ENCODE data around the gene BMERB1. TPM values are rescaled to one million over a fixed set of nuclear protein-coding genes. Genes with fewer than 3 reads are reported as not detected.
"Not testable (repeated sequence)": the region's sequence is repeated elsewhere in the genome, so short reads cannot be mapped to it uniquely, and the experiment has no call there.

Gene BMERB1
- total and polyA plus RNA-seq, 4 donors, result 5.6 to 33.3 (median 9.0) TPM

GRCh38 chr16:15566095-15566494 lies 131.7 kb downstream of the BMERB1 start:
- H3K9me3 ChIP-seq (ENCODE audit: control insufficient read depth in 4 of 4, low read length in 3 of 4), result no peaks in the 10 kb centered on the region
- H3K36me3 ChIP-seq (ENCODE audit: control insufficient read depth in 4 of 4, insufficient read depth in 3 of 4, low read depth in 1 of 4, low read length in 3 of 4), result peaks cover 0 to 4% (median 3%) of the 10 kb centered on the region in 4 donors
- no peaks in the 10 kb centered on the region for H3K27me3 ChIP-seq (ENCODE audit: control insufficient read depth in 4 of 4, insufficient read depth in 4 of 4, low read length in 3 of 4)
- no peaks in the 10 kb centered on the region for H3K4me1 ChIP-seq (ENCODE audit: control insufficient read depth in 4 of 4, insufficient read depth in 4 of 4, low read length in 3 of 4)
- no peak overlapping the region for H3K4me3 ChIP-seq (ENCODE audit: low read depth in 1 of 3, low read length in 3 of 3)
- no peak overlapping the region for H3K27ac ChIP-seq (ENCODE audit: low read depth in 1 of 2, low read length in 2 of 2)
- 99% methylated on average over 2 of the region's 2 CpGs for WGBS
- no peak for DNase-seq (ENCODE audit: low spot score)
- no peak for TF ChIP-seq RAD21 (IDR thresholded peaks at IDR 0.05)
- TF ChIP-seq REST (IDR thresholded peaks at IDR 0.05), result no peak
- no peak for TF ChIP-seq ATF3 (IDR thresholded peaks at IDR 0.05)
- no peak for TF ChIP-seq TAF1 (conservative IDR thresholded peaks at IDR 0.05)
- H3K9ac ChIP-seq (ENCODE audit: low read depth in 1 of 2, low read length in 2 of 2), result no peak overlapping the region

- Histone ChIP-seq H3K4me1 (ENCODE audit: control insufficient read depth in 4 of 4, insufficient read depth in 4 of 4, low read length in 3 of 4) (peaks cover 0 to 13% (median 5%) of the 10 kb centered on the region in 4 donors), H3K9me3 (ENCODE audit: control insufficient read depth in 4 of 4, low read length in 3 of 4) (no peaks in the 10 kb centered on the region), H3K4me3 (ENCODE audit: low read depth in 1 of 3, low read length in 3 of 3) (no peak overlapping the region), H3K9ac (ENCODE audit: low read depth in 1 of 2, low read length in 2 of 2) (no peak overlapping the region), H3K36me3 (ENCODE audit: control insufficient read depth in 4 of 4, insufficient read depth in 3 of 4, low read depth in 1 of 4, low read length in 3 of 4) (peaks cover 0 to 4% (median 3%) of the 10 kb centered on the region in 4 donors), H3K27ac (ENCODE audit: low read depth in 1 of 2, low read length in 2 of 2) (no peak overlapping the region), H3K27me3 (ENCODE audit: control insufficient read depth in 4 of 4, insufficient read depth in 4 of 4, low read length in 3 of 4) (no peaks in the 10 kb centered on the region)
- no peak for TF ChIP-seq HNF4A (conservative IDR thresholded peaks at IDR 0.05)
- no peak for TF ChIP-seq RAD21 (IDR thresholded peaks at IDR 0.05)
- TF ChIP-seq TAF1 (conservative IDR thresholded peaks at IDR 0.05), result no peak
- TF ChIP-seq JUND (IDR thresholded peaks at IDR 0.05), result no peak
- no peak for TF ChIP-seq ZBTB33 (IDR thresholded peaks at IDR 0.05)
- TF ChIP-seq NR2F2 (IDR thresholded peaks at IDR 0.05), result no peak
- no peak for TF ChIP-seq ATF3 (IDR thresholded peaks at IDR 0.05)
- TF ChIP-seq YY1 (IDR thresholded peaks at IDR 0.05), result no peak
- no peak for TF ChIP-seq REST (IDR thresholded peaks at IDR 0.05)
- DNase-seq (ENCODE audit: low spot score), result no peak
- 97% methylated on average over 5 of the region's 5 CpGs for WGBS
These were observed 133.4 kb downstream of the BMERB1 start for GRCh38 chr16:15567823-15568222.

GRCh38 chr16:15570666-15571065 lies 136.3 kb downstream of the BMERB1 start:
- H3K4me3 ChIP-seq (ENCODE audit: low read depth in 1 of 3, low read length in 3 of 3); H3K9me3 ChIP-seq (ENCODE audit: control insufficient read depth in 4 of 4, low read length in 3 of 4); H3K36me3 ChIP-seq (ENCODE audit: control insufficient read depth in 4 of 4, insufficient read depth in 3 of 4, low read depth in 1 of 4, low read length in 3 of 4); DNase-seq (ENCODE audit: low spot score); H3K27ac ChIP-seq (ENCODE audit: low read depth in 1 of 2, low read length in 2 of 2); H3K9ac ChIP-seq (ENCODE audit: low read depth in 1 of 2, low read length in 2 of 2); H3K27me3 ChIP-seq (ENCODE audit: control insufficient read depth in 4 of 4, insufficient read depth in 4 of 4, low read length in 3 of 4): not testable (repeated sequence)
- WGBS, result 91% methylated on average over 4 of the region's 4 CpGs
- peaks cover 2 to 26% (median 15%) of the 10 kb centered on the region in 4 donors for H3K4me1 ChIP-seq (ENCODE audit: control insufficient read depth in 4 of 4, insufficient read depth in 4 of 4, low read length in 3 of 4)
